Measurements from ENCODE around the gene PCCA.
"Not testable (repeated sequence)": the region's sequence is repeated elsewhere in the genome, so short reads cannot be mapped to it uniquely, and the experiment has no call there.

PCCA gene

DNA sequence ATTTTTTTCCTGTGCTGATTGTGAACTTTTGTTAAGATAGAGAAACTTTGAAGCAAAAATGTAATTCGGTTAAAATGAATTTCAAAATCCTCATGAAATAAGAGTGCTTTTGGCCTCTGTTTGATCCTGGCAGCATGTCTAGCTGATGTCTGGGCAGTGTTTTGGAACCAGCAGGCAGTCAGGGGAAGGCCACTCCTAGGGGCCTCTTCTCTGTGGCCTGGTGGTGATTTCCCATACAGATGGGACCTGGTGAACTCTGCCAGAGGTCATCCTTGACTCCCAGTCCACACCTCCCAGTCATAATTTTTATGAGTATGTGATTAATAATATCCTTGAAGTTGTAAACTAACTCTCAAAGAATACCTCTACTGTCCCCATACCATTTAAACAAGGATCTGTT is 226.6 kb downstream of the PCCA start:
- DNase-seq = no peak

DNA sequence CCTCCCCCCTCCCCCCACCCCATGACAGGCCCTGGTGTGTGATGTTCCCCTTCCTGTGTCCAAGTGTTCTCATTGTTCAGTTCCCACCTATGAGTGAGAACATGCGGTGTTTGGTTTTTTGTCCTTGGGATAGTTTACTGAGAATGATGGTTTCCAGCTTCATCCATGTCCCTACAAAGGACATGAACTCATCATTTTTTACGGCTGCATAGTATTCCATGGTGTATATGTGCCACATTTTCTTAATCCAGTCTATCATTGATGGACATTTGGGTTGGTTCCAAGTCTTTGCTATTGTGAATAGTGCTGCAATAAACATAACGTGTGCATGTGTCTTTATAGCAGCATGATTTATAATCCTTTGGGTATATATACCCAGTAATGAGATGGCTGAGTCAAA is 229.6 kb downstream of the PCCA start:
- DNase-seq = not testable (repeated sequence)

DNA sequence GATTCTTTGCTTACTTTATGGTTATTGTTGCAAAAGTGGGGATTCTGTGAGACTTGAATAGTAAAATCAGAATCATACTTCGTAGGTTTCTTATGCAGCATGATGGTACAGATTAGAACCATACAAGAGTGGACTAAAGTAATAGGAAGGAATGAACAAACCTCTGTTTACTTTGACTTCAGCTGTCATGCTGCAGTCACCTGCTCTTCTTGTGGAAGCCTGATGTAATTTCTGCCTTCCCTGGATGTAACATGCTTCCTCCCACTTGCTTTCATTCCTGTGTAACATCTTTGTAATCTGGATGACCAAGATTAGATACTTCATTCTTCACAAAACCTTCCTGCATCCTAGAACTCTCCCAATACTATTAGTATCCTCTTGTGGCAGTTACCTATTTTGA is 235.0 kb downstream of the PCCA start:
- DNase-seq = no peak

DNA sequence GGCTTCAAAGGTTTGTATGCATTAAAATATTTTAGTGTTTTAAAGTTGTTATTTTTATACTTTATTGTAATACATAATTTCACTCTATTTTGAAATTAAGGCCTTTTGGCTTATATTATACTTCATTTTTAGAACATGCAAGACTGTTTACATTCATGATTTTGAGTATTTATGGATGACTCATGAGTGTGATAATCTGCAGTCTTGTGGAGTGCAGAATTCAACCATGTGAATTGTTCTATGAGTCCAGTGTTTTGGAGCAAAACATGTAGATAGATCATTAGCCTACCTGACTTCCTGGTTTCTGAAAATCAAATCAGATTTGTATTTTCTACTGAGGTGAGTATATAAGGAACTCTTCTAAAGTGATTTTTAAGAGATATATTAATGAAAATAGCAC is 241.8 kb downstream of the PCCA start:
- DNase-seq = no peak

DNA sequence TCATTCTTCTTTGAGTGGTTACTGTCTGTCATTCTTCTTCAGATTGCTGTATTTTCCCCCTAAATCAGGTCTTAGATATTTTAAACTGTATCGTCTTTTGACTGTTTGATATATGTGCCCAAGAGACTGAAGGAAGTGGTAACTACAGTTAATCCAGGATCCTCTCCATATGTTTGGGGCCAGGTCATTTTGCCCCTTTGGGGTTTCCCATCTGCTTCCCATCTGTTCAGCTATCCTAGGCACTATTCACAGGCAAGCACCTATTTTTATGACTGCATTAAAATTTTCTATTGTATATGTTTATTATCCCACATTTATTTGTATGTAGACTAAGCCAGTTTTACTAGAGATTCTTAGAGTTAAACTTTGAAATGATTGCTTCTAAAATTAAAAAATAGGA is 244.2 kb downstream of the PCCA start:
- DNase-seq = no peak

DNA sequence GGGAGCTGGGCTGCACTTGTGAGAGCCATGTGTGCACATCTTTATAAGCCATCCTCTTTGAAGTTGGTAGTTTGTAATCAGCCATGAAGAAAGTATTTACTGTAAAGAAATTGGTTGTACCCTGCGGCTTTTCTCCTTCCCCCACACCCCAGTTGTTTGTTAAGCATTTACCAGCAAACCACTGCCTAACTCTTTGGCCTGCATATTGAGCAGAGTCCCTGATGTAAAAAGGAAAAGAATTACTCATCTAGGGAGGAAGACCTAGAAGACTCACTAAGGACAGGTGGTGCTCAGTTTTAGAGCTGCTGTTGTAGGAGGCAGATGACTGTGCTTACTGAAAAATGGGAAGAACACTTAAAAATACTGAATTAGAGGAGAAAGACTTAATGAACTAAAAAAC is 245.3 kb downstream of the PCCA start:
- DNase-seq = no peak

DNA sequence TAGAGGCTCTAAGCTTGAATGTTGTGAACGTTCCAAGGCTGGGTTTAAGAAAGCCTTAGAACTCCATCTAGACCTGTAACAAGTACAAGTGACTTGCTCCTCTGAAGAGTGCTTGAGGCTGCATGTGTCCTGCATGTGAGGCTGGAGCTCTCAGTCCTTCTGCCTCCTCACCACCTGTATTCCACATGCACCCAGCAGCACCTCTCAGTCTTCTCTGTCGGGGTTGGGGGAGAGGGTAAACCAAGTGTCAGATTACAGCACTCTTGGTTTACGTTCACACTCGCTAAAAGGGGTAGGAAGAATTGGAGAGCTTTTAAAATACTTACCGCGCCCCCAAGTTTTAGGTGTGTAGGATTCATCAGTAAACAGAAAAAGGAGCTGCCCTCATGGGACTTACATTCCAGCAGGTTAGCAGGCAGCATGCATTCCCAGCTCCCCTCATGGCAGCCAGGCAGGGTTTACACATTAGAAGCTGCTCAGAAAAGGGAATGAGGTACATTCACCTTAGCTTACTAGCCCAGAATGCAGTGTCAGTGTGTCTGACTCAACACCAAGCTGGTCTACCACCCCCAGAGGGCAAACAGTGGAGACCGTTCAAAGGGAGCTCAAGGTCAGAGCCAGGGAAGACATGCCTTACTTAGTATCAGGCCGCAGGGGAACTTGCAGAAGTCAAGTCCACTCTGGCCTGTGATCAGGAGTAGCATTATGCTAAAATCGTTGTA is 248.1 kb downstream of the PCCA start:
- no peak for DNase-seq

DNA sequence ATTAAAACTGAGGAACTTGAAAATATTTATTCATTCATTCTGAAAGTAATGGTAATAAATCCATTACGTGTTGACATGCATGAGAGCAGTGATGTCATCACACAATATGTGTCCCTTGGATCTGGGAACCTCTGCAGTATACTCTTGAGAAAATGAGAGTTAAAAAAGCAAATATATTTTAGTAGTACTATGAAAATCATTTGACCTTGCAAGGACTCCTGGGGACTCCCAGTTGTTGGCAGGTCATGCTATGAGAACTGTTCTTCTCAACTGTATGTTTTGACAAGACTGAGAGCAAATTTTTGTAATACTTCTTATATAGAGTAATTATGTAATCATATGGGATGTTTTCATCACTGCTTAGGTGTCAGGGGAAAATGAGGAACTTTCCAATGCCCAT is 249.4 kb downstream of the PCCA start:
- DNase-seq = no peak

DNA sequence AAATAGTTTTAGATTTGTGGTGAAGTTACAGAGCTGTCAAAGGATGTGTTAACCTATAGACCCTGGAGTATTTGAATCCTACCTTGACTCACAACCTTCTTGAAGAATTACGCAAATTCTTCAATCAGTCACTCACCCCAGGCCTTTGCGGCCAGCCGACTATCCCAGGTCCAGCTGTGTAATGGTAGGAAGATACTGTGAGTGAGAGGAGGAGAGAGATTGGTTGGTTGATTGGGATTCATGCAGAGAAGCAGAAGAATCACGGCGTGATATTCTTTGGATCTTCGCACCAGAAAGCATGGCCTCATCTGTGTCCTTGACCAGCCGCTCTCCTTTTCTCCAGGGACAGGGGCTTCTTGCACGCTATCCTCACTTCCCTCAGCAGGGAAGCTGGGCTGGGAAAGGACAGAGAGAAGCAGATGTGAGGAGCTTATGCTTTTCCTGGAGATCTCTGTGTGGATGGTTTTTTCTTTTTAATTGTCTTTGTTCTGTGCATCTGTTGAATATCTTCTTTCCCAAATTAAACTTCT is 250.6 kb downstream of the PCCA start:
- DNase-seq = no peak

DNA sequence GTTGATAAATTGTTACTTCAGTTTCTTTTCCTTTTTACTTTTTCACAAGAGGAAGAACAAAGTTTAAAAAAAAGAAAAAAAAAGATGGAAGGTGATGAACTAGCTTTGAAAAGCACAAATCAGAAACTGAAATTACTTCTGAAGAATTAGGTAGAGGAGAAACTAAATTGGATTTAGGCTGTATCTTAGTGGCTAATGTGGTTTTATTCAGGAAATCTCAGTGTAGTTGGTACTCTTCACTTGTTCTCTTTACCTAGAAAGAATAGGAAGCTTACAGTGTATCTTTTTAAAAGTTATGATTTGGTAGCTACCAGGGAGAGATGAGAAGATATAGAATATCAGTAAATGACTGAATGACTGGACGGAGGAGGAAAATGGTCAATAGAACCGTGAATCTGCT is 252.0 kb downstream of the PCCA start:
- DNase-seq = no peak

DNA sequence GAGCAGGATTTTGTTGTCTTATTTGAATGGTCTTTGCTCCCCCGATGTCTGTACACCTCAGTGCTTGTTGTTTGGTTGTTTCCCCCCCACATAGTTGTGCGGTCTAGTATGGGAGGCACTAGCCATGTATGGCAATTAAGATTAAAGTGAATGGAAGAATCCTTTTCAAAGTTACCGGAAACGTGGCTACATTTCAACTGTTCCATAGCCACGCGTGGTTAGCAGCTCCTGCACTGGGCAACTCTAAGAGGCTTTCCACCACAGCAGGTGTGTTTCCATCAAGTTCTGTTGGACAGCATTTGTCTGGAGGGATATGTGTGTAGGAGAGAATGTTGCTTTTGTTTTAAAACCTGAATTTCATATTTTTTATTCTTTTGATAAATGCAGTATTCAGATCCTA is 252.4 kb downstream of the PCCA start:
- no peak for DNase-seq

DNA sequence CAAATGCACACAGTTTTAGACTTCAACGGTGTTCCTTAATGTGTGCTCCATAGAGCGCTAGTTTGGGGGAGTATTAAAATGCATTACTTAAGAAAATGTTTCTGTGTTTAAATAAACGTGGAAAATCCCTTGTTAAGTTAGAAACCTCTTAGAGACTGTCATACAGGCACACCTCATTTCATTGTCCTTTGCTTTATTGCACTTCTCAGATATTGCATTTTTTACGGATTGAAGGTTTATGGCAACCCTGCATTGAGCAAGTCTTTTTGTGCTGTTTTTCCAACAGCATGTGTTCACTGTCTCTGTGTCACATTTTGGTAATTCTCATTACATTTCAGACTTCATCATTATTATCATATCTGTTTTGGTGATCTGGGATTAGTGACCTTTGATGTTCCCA is 255.7 kb downstream of the PCCA start:
- no peak for DNase-seq

DNA sequence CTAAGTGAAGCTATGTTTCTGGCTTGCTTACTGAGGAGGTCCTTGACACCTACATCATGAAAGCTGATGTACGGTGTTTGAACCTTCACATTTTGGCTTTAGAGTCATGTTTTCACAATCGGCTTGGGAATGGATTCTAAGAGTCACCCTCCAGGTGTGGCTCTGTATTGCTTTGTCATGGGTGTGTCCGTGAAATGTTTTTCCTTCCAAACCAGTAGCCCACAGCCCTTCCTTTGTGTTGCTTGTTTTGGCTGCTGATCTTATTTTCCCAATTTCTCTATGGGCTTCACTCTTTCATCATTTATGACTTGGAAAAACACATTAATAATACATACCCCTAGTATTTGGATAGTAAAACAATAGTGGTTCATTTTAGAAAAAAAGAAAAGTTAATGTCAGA is 259.1 kb downstream of the PCCA start:
- no peak for DNase-seq

DNA sequence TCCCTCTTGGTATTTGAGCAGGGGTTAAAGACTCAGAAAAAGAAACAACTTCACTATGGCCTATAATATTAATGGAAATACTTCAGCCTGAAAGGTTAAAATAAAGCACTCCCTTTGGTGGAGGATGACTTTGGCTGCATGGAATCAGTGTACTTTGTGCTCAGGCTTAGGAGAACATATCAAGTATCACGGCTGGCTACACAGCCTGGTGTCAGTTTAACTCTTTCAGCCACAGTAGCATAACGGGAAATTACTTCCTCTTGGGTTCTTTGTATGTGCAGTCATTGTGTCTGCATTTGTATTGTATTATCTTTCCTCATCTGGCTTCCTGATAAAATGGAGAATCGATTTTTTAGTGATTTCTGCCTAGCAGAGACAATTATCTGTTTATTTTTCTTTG is 260.7 kb downstream of the PCCA start:
- no peak for DNase-seq

DNA sequence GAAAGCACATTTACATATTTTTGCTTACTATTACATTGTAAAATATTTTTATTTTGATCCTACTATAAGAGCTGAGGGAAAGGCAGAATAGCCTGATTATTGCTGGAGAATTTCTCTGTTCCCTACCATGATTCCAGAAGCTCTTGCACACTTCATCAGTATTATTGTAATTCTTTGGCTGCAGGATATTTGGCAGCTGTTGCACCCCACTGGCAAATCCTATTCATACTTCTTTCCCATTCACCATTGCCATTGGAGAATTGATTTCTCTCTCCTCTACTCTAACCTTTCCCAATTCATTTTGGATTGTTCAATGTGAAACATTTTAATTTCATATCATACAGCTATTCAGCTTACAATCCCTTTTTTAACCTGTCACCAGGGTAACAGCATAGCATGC is 261.7 kb downstream of the PCCA start:
- DNase-seq = no peak

DNA sequence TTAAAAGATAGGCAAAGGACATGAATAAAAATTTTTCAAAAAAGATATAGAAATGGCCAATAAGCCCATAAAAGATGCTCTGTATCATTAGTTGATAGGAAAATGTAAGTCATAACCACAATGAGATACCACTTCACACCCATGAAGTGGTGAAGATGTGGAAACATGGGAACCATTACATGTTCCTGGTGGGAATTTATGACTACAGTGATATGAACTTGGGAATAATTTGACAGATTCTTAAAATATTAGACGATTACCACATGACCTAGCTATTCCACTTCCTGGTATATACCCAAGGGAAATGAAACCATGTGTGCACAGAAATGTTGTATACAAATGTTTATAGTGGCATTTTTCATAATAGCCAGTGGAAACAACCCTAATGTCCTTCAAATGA is 267.5 kb downstream of the PCCA start:
- no peak for DNase-seq

DNA sequence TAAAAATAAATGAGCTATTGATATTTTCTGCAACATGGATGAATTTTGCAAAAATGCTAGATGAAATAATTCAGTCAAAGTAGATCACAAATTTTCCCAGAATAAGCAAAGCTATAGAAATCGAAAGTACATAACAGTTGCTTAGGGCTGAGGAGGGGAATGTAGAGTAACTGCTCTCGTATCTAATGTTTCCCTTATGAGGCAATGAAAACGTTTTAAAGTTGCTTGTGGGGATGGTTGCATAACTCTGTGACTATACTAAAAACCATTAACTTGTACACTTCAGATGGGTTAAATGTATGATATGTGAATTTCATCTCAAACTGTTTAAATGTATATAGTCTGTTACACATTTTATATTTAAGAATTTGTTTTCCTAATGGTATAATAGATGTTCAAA is 268.0 kb downstream of the PCCA start:
- no peak for DNase-seq

DNA sequence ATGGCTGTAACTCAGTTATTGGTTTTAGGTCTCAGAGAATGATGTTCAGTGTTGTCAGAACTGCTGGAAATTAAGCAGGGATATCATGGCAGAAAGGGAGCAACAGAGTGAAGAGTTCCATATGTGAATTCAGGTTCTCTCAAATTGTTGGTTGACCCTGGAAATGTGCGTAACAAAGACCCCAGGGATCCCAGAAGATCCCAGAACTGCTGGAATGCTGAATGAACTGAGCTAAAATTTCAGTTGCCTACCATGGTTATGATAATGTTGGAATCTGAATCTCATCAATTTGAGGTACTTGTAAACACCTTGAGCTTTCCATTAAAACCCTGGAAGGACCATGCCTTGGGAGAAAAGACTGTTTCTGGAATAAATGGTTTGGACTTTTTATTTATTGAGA is 268.9 kb downstream of the PCCA start:
- no peak for DNase-seq

DNA sequence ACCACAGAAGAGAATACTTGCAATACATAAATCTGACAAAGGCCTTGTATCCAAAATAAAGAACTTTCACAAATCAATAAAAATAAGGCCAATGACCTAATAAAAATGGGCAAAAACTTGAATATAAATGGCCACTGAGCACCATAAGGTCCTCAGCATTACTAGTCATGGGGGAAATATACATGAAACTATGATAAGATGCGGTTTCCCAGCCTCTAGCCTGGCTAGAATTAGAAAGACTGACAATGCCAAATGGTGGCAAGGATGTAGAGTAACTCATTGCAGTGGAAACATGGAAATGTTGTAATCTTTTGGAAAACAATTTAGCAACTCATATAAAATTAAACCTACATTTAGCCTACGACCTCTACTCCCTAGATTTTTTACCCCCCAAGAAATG is 272.6 kb downstream of the PCCA start:
- no peak for DNase-seq

DNA sequence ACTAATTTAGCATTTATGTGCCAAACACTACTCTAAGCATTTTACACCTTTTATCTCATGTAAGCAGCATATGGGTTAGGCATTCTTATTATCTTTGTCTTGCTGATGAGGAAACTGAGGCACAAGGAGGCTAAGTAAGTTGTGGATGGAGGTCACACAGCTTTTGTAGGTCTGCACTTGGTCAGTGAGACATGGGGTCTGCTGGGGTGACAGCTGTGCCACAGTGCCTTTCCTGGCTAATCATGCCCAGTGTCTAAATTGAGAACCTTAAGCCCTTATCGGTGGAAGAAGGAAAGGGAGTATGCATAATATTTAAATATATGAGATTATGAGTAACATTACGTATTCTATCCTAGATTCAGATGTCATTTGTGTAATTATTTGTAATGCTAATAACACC is 273.5 kb downstream of the PCCA start:
- DNase-seq = no peak

DNA sequence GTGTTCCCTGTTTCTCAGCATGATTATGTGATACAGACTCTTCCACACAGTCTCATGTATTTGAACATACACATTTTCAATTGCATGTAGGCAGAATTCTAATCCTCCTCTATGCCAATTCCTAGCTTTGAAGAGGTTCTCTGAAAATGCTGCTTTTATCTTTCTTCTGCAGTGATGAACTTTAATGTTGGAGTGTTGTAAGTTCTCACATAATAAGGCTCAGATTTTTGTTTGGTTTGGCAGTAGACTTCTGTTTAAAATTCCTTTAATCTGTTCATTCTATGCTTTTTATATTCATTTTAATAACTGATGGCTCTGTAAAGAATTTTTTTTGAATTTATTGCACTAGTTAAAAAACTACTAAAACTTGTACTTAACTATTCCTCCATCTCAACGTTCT is 273.9 kb downstream of the PCCA start:
- DNase-seq = no peak

DNA sequence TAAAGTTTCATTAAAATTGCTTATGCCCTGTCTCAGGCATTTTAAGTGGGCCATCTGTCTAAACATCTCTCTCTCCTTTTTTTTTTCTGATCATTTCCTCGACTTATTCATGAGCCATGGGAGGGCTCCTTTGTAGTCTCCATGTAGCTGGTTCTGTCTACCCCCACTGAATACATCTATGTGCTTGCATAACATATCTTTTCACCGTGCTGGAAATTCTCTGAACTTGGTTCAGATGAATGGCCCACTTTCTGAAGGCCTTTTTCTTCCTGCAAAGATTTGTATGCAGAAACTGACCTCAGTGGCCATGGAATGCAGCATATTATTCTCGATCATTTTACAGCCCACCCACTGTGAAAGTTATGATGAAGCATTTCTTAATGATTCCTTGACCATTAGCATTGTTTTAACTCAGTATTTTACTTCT is 274.4 kb downstream of the PCCA start:
- DNase-seq = no peak

DNA sequence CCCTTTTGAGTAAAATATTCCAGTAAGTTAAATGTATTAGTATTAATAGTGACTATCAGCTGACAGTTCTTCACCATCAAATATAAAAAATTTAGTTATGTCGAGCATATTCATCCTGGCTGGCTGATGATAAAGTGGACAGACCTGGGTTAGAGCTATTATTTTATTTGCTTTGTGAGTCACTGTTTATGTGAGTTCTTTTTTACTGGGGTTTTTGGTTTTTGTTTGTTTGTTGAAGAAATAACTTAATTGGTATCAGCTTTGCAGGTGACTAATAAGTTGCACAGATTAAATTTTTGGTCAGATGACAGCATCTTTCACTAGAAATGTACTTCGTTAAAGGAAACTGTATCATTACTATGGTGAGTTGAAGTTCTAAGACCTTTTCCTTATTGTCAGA is 275.0 kb downstream of the PCCA start:
- no peak for DNase-seq

DNA sequence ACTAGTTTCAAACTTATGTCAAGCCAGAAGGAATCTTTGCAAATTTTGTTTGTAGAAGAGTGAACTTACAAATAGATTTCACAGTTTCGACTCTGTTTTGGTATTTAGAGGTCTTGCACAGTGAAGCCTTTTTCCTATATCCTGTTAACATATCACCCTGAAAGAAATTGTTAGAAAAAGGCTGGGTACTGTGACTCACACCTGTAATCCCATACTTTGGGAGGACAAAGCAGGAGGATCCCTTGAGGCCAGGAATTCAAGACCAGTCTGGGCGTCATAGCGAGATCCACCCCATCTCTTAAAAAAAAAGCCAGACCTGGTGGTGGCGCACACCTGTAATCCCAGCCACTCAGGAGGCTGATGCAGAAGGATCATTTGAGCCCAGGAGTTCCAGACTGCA is 275.7 kb downstream of the PCCA start:
- no peak for DNase-seq

DNA sequence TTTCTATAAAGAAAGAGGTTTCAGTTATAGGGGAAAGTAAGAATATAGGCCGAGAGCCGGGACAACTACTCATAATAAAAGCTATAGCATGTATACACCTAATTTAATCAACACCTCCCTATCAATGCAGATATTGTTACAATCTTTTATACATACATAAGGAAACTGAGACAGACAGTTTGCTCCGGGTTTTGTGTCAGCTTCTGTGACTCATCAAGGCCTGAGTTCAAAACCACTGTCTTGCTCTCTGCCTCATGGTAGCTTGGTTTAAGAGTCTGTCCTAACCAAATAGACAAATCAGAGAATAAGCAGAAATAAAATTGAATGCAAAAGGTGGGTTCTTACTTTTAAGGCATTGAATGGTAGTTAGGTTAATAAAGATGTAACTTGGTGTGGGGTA is 276.8 kb downstream of the PCCA start:
- no peak for DNase-seq

Measured in activated CD4-positive, CD25-positive, alpha-beta regulatory T cell (primary cell).